ENCODE results near the gene PLD4. TPM values are rescaled to one million over a fixed set of nuclear protein-coding genes. Genes with fewer than 3 reads are reported as not detected.
"Not testable (repeated sequence)": the region's sequence is repeated elsewhere in the genome, so short reads cannot be mapped to it uniquely, and the experiment has no call there.

Gene PLD4
- total RNA-seq, 2 experiments from 2014 or later = not detected

- intact Hi-C loops (cut with micrococcal nuclease); H3K27me3 Mint-ChIP-seq (ENCODE audit: low read depth); H3K36me3 Mint-ChIP-seq (ENCODE audit: low read depth); DNase-seq; H3K4me3 Mint-ChIP-seq; H3K9me3 Mint-ChIP-seq; CTCF ChIA-PET; H3K4me1 Mint-ChIP-seq (ENCODE audit: low read depth); H3K27ac Mint-ChIP-seq: not testable (repeated sequence)
Observed at GRCh38 chr14:104919152-104919992, 5.3 kb upstream of the PLD4 start.

GRCh38 chr14:104919993-104920315 lies 4.7 kb upstream of the PLD4 start:
- Mint-ChIP-seq H3K27me3 (ENCODE audit: low read depth) (peaks cover 2% of the 10 kb centered on the region), H3K36me3 (ENCODE audit: low read depth) (no peaks in the 10 kb centered on the region), H3K9me3 (peaks cover 2% of the 10 kb centered on the region), H3K4me3 (no peak overlapping the region), H3K4me1 (ENCODE audit: low read depth) (no peaks in the 10 kb centered on the region), H3K27ac (no peak overlapping the region)
- DNase-seq = no peak
- CTCF ChIA-PET = no interaction called here
- intact Hi-C loops (cut with micrococcal nuclease) = no loop called here

GRCh38 chr14:104923640-104924420 lies 849 bp upstream of the PLD4 start:
- DNase-seq = no peak
- Mint-ChIP-seq H3K4me3 (no peak overlapping the region), H3K27ac (no peak overlapping the region), H3K36me3 (ENCODE audit: low read depth) (no peaks in the 10 kb centered on the region), H3K27me3 (ENCODE audit: low read depth) (no peaks in the 10 kb centered on the region), H3K4me1 (ENCODE audit: low read depth) (no peaks in the 10 kb centered on the region), H3K9me3 (peaks cover 2% of the 10 kb centered on the region)
- CTCF ChIA-PET = no interaction called here
- intact Hi-C loops (cut with micrococcal nuclease) = no loop called here

GRCh38 chr14:104925214-104925854 lies 655 bp downstream of the PLD4 start:
- CTCF ChIA-PET = no interaction called here
- Mint-ChIP-seq H3K4me1 (ENCODE audit: low read depth) (no peaks in the 10 kb centered on the region), H3K27me3 (ENCODE audit: low read depth) (no peaks in the 10 kb centered on the region), H3K27ac (no peak overlapping the region), H3K36me3 (ENCODE audit: low read depth) (no peaks in the 10 kb centered on the region), H3K4me3 (no peak overlapping the region), H3K9me3 (peaks cover 2% of the 10 kb centered on the region)
- DNase-seq = no peak
- intact Hi-C loops (cut with micrococcal nuclease) = no loop called here

- no peaks in the 10 kb centered on the region for H3K4me1 Mint-ChIP-seq (ENCODE audit: low read depth)
- no peaks in the 10 kb centered on the region for H3K36me3 Mint-ChIP-seq (ENCODE audit: low read depth)
- intact Hi-C loops (cut with micrococcal nuclease) = no loop called here
- H3K27ac Mint-ChIP-seq = no peak overlapping the region
- H3K27me3 Mint-ChIP-seq (ENCODE audit: low read depth) = no peaks in the 10 kb centered on the region
- CTCF ChIA-PET = no interaction called here
- H3K9me3 Mint-ChIP-seq = peaks cover 2% of the 10 kb centered on the region
- no peak for DNase-seq
- H3K4me3 Mint-ChIP-seq = no peak overlapping the region
Observed at GRCh38 chr14:104925855-104926609, 1.4 kb downstream of the PLD4 start.

GRCh38 chr14:104926619-104927431 lies 2.1 kb downstream of the PLD4 start:
- DNase-seq = no peak
- Mint-ChIP-seq H3K27me3 (ENCODE audit: low read depth) (no peaks in the 10 kb centered on the region), H3K9me3 (peaks cover 2% of the 10 kb centered on the region), H3K4me1 (ENCODE audit: low read depth) (no peaks in the 10 kb centered on the region), H3K36me3 (ENCODE audit: low read depth) (no peaks in the 10 kb centered on the region), H3K27ac (no peak overlapping the region), H3K4me3 (no peak overlapping the region)
- CTCF ChIA-PET = no interaction called here
- intact Hi-C loops (cut with micrococcal nuclease) = no loop called here

GRCh38 chr14:104927432-104927816 lies 2.7 kb downstream of the PLD4 start:
- DNase-seq = no peak
- Mint-ChIP-seq H3K9me3 (peaks cover 2% of the 10 kb centered on the region), H3K27ac (no peak overlapping the region), H3K36me3 (ENCODE audit: low read depth) (no peaks in the 10 kb centered on the region), H3K27me3 (ENCODE audit: low read depth) (no peaks in the 10 kb centered on the region), H3K4me1 (ENCODE audit: low read depth) (no peaks in the 10 kb centered on the region), H3K4me3 (no peak overlapping the region)
- CTCF ChIA-PET = no interaction called here
- intact Hi-C loops (cut with micrococcal nuclease) = no loop called here

- CTCF ChIA-PET = no interaction called here
- Mint-ChIP-seq H3K27me3 (ENCODE audit: low read depth) (no peaks in the 10 kb centered on the region), H3K9me3 (peaks cover 2% of the 10 kb centered on the region), H3K4me3 (no peak overlapping the region), H3K36me3 (ENCODE audit: low read depth) (no peaks in the 10 kb centered on the region), H3K4me1 (ENCODE audit: low read depth) (no peaks in the 10 kb centered on the region), H3K27ac (no peak overlapping the region)
- intact Hi-C loops (cut with micrococcal nuclease) = no loop called here
- DNase-seq = no peak
Observed at GRCh38 chr14:104927901-104928300, 3.2 kb downstream of the PLD4 start.

- Mint-ChIP-seq H3K36me3 (ENCODE audit: low read depth) (no peaks in the 10 kb centered on the region), H3K27me3 (ENCODE audit: low read depth) (no peaks in the 10 kb centered on the region), H3K4me1 (ENCODE audit: low read depth) (no peaks in the 10 kb centered on the region), H3K27ac (no peak overlapping the region), H3K9me3 (peaks cover 2% of the 10 kb centered on the region), H3K4me3 (no peak overlapping the region)
- intact Hi-C loops (cut with micrococcal nuclease) = no loop called here
- CTCF ChIA-PET = interaction anchor here (0.6 to 0.7 kb wide), 2 partner anchors 107 to 131 kb away, joined by 3 to 5 read pairs; no protein-coding TSS in a partner anchor
- DNase-seq = no peak
Observed at GRCh38 chr14:104928391-104929133, 3.9 kb downstream of the PLD4 start.

- intact Hi-C loops (cut with micrococcal nuclease) = no loop called here
- no peaks in the 10 kb centered on the region for H3K9me3 Mint-ChIP-seq
Observed at GRCh38 chr14:104929268-104930230, 4.9 kb downstream of the PLD4 start.

More at GRCh38 chr14:104929268-104930230, 4.9 kb downstream of the PLD4 start:
- Mint-ChIP-seq H3K27ac (peak overlapping the region; percentile 46), H3K4me3 (no peak overlapping the region), H3K4me1 (ENCODE audit: low read depth) (peaks cover under 1% of the 10 kb centered on the region), H3K36me3 (ENCODE audit: low read depth) (no peaks in the 10 kb centered on the region), H3K27me3 (ENCODE audit: low read depth) (peaks cover 3% of the 10 kb centered on the region)
- DNase-seq = no peak
- CTCF ChIA-PET = interaction anchor here (0.7 kb wide), 1 partner anchor 130 kb away, joined by 3 read pairs; no protein-coding TSS in a partner anchor
